GM21529 (cell line): ENCODE data around the gene ATG4A.

Source experiments
- ATAC-seq: cut with Tn5 transposase; IDR thresholded peaks from one replicate; pipeline ENCODE4 v1.9.1; 2021; ENCODE audit not compliant: unreplicated experiment

ATG4A gene

GRCh38 chrX:108121291-108121690 is 29.7 kb downstream of the ATG4A start:
- no peak for ATAC-seq

DNA sequence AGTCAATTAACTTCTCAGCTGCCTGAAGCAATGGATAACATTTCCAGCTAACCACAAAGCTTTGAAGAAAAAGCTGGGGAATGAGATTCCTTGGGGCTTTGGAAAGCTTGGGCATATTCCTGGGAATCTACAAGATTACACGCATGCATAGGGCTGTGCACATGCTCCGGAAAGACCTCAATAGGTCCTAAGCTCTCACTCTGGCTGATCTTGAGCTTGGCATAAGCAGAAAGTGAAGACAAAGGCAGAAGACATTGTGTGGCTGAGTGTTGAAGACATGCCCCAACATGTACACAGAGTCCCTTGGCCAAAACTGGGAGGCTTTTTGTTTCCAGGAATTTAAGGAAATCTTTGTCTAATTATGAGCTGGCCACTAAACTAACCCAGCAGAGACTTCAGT is 31.2 kb downstream of the ATG4A start:
- no peak for ATAC-seq

- ATAC-seq: no peak
These were observed 32.2 kb downstream of the ATG4A start for GRCh38 chrX:108123591-108124366.

DNA sequence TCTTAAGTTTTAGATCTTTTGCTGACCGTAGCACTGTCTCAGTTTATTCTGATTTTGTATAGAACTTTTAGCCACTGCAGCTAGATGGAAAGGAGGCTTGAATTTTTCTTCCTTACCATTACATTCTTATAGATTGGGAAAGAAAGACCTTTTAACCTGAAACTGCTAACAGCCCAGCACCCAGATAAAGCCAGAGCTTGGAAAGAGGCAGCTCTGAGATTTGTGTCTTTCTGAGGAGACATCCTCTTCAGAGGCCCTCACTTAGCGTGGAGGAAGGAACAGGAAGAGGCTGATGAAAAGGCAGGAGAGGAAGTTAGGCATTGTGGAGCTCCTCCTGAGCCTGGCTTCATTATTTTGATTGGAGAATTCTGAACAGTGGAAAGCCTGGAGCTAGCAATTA is 35.1 kb downstream of the ATG4A start:
- no peak for ATAC-seq

GRCh38 chrX:108127152-108127551 is 35.6 kb downstream of the ATG4A start:
- no peak for ATAC-seq

- ATAC-seq: no peak
These were observed 39.3 kb downstream of the ATG4A start for GRCh38 chrX:108130889-108131288.

- no peak for ATAC-seq
These were observed 39.9 kb downstream of the ATG4A start for GRCh38 chrX:108131471-108131870.

DNA sequence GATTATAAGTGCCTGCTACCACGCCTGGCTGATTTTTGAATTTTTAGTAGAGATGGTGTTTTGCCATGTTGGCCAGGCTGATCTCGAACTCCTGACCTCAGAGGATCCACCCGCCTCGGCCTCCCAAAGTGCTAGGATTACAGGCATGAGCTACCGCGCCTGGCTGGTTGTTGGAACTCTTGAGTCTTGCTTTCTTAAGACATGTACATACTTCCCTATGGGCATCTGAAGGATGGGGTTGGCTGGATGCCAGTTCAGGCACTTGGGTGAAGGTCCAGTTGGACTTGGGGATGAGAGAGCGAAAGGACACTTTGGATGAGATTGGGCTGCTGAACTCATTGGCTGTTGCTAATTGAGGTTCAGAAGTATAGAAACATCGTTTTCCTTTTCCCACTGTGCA is 40.5 kb downstream of the ATG4A start:
- ATAC-seq: no peak

DNA sequence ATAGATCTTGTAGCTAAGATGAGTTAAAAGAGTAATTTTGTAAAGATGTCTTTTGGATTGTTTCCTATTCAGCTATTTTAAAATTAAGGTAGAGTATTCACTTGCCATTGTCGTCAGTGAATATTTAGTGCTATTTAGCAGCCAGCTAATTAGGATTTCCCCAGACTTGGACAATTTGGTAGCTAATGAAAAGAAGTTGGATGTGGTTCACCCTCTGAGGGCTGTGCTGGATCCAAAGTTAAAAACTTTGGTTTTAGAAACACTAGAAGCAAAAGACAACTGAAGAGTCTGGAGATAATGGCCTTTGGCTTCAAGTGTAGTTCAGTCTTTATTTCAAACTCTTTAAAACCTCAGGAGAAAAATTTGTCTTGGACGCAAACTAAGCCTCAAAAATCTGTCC is 41.3 kb downstream of the ATG4A start:
- ATAC-seq: no peak

GRCh38 chrX:108134724-108135123 is 43.1 kb downstream of the ATG4A start:
- ATAC-seq: no peak

DNA sequence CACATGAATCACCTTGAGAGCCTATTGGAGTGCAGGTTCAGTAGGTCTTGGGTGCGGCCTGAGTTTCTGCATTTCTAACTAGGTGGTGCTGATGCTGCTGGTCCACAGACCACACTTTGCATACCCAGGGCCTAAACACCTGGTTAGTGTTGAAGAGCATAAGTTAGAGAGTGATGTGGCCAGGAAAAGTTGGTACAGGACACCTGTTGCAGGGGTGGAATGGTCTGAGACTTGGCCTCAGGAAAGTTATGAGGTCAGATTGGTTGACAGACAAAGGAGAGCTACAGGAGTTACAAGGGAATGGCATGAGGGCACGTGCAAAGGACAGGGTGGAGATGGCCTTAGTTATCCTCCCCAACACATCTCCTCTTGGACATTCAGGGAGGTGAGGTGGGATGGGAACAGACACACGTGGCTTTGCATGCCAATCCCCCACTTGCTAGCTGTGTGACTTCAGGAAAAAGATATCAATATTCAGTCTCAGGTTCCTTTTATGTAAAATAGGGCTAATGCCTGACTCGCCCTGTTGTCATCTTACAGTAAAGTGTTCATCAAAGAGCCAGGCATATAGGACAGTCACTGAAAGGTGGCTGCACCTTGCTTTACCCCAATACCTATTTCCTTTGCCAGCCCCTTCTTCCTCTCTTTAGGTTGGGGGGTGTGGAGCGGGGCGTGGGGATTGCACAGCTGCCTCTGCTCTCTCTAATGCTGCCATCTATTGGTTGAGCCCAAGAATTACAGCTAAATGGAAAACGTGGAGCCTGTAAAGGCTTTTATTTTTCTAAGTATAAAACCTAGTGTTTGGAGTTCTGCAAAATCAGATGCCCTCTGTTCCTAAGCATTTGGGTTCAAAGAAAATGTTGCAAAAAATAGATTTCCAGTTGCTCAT is 47.5 kb downstream of the ATG4A start:
- no peak for ATAC-seq

- ATAC-seq: peak; percentile 97
These were observed 56.9 kb downstream of the ATG4A start for GRCh38 chrX:108148524-108148923.

- no peak for ATAC-seq
These were observed 64.5 kb downstream of the ATG4A start for GRCh38 chrX:108156082-108156481.

GRCh38 chrX:108156934-108157466 is 65.4 kb downstream of the ATG4A start:
- no peak for ATAC-seq

DNA sequence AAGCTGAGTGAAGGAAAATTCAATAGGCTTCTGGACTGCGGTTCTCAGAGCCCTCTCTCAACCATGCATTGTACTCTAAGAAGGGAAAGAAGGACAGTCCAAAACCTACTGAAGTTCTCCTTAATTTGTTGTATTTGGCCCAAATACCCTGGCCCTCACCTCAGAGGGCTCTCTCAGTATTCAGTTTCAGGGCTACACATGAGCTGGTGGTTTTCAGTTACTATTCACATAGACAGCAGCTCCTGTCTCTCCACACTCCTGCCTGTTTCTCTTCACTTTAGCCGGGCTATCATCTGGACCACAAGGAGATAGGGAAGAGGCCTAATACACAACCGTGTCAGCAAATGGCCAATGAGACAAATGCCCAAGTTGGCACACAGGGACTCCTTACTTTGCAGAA is 66.0 kb downstream of the ATG4A start:
- ATAC-seq: no peak

GRCh38 chrX:108159028-108159670 is 67.6 kb downstream of the ATG4A start:
- ATAC-seq: no peak

- no peak for ATAC-seq
These were observed 68.7 kb downstream of the ATG4A start for GRCh38 chrX:108160309-108160708.

GRCh38 chrX:108162265-108162664 is 70.7 kb downstream of the ATG4A start:
- no peak for ATAC-seq

- no peak for ATAC-seq
These were observed 71.9 kb downstream of the ATG4A start for GRCh38 chrX:108163333-108164082.

DNA sequence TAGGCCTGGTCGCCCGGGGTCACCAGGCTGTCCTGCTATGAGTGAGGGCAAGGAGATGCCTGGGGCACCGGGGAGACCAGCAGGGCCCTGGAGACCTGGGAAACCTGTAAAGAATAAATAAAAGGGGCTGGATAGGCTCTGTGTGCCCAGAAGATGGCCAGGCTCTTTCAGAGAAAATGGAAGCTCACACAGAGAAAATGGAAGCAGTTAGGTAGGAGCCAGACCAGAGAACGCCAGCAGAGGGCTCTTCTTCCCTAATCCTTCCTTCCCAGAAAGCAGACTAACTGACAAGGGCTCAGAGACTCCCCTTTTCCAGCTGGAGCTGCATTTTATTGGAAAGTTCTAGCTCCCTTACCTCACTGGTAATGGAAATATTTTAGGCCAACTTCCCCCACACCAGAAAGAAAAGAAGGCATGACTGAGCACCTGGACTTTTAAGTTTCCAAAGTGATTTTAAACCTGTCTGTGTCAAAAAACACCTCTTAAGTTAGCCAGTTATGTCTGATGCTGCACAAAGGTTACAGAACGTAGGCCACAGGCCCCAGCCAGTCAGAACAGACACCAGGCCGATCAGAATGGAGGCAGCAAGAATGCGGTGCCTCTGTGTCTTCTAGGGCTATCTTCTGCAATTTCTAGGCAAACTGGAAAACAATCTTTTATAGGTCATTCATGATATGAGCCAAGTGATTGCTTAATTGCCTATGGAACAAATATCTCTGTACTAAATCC is 74.0 kb downstream of the ATG4A start:
- no peak for ATAC-seq
